Stimulated activated CD8-positive, alpha-beta memory T cell treated with anti-CD3 and anti-CD28 coated beads, Interleukin-2, amount 100 ng/mL, for 48 hours (primary cell): ENCODE measurements around the gene THAP7.
"Not testable (repeated sequence)": the region's sequence is repeated elsewhere in the genome, so short reads cannot be mapped to it uniquely, and the experiment has no call there.

Experiments used
- DNase-seq, 2 donors: peaks; one replicate each; pipeline ENCODE4 v3.0.0-alpha.2; 2020; ENCODE audit warnings: low read depth in 2 of 2

THAP7 gene, protein sequence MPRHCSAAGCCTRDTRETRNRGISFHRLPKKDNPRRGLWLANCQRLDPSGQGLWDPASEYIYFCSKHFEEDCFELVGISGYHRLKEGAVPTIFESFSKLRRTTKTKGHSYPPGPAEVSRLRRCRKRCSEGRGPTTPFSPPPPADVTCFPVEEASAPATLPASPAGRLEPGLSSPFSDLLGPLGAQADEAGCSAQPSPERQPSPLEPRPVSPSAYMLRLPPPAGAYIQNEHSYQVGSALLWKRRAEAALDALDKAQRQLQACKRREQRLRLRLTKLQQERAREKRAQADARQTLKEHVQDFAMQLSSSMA

GRCh38 chr22:21001601-21002325, at the start of gene THAP7:
THAP7 (minus strand) TSS chr22:21002118; CDS start chr22:21001911, 207 bp downstream.
- peak; percentile 92 to 98 for DNase-seq

DNA sequence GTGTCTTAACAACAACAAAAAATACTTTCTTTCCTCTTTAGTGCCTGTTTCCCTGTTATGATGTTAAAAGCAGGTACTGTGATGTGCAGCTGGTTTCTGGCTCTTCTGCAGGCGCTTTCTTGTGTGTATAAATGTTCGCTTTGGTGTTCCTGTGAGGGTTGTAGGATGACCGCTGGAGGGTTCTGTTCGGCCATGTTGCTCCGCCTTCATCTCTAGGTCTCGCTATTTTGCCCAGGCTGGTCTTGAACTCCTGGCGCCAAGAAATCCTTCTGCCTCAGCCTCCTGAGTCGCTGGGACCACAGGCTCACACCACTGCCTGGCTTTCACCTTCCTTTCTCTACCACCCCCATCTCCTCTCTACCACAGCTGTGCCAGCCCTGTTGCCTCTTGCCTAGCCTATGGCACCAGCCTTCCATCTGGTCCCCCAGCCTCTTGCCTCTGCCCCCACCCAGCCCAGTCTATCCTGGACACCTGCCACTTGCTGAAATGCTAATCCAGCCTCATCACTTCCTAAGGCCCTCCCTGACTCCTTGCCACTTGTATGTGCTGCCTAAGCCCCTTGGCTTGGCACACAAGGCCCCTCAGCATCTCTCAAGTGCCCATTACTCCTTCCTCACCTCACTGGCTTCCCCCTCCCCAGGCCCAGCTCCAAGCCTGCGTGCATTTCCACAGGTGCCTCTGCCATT, 49.4 kb upstream of the THAP7 start:
- DNase-seq = no peak

DNA sequence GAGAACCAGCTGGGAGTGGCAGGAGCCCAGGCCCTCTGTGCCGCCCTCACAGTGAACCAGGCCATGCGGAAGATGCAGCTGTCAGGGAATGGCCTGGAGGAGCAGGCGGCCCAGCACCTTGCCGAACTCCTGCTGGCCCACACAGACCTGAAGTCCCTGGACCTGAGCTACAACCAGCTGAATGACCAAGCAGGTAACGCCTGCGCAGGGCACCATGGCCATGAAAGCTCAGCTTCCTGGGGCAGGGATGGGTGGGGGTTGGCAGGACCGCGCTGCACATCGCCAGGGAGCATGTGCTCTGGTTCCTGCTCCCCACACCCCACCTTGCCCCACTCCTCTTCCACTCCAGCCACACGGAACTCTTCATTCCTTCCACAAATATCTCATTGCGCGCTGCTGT, 47.0 kb upstream of the THAP7 start:
- not testable (repeated sequence) for DNase-seq

- not testable (repeated sequence) for DNase-seq
These were observed 46.5 kb upstream of the THAP7 start for GRCh38 chr22:21048448-21048847.

- DNase-seq = no peak
These were observed 45.8 kb upstream of the THAP7 start for GRCh38 chr22:21047730-21048129.

- no peak for DNase-seq
These were observed 45.2 kb upstream of the THAP7 start for GRCh38 chr22:21047035-21047661.

DNA sequence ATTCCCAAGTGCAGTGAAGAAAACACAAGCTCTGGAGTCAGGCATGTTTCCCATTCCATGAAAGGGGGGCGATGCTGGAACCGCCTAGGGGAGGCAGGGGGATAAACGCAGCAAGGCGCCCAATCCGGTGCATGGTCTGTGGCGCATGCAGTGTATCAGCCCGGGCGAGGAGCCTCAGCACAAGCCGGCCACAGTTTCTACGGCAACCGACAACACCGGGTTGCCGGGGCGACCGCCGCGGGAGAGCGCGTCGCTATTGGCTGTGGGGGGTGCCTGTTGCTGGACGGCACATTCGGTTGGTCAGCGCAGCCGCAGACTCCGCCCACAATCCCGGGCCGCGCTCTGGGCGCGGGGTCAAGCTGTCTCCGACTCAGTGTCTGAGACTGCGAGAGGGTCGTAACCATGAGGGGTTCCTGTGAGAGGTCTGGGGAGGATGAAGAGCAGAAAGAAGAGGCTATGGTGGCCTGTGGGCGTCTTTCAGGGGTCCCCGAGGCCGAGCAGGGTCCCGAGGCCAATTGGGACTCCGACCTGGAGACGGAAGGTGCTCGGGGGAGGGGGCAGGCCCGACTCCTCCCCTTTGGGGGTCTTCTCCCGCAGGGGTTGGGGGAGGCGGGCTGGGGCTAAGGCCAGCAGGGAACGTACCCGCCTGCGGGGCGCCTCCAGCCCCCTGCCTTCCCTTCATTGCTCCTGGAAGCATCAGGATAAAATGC, 43.8 kb upstream of the THAP7 start, which contains the start of gene LRRC74B:
Gene LRRC74B (plus strand): TSS at position 362 of the 710 bp plus-strand sequence. CDS start 41 bp downstream, at position 403.
- peak; percentile 70 to 78 for DNase-seq

- no peak for DNase-seq
These were observed 43.1 kb upstream of the THAP7 start for GRCh38 chr22:21044931-21045584.

DNA sequence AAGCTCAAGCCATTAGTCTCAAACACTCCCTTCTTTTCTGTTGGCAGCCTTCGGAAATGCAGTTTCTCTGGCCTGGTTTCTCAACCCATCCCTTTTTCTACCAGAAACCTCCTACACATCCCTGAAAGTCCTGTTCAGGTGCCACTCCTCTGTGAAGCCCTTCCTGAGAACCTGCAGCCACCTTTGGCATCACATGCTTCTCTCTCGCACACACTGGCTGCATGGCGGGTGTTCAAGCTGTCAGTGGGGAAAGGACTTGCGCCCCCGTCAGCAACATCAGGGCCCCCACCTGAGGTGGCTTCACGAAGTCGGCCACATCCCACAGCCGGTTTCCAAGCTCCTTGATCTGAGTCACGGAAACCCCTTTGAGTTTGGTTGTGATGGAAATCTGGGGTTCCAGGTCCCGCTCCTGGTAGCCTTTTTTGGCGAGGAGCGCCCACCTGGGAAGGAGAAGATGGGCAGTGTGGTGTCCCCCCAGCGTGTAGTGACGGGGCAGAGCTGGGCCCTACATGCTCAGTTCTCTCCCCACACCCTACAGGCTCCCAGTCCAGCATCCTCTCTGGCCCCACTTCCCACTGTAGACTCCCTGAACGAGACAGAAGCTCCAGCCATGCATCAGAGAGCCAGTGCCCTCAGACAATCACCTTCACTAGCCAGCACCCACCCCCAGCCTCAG, 42.1 kb upstream of the THAP7 start:
- DNase-seq = no peak

DNA sequence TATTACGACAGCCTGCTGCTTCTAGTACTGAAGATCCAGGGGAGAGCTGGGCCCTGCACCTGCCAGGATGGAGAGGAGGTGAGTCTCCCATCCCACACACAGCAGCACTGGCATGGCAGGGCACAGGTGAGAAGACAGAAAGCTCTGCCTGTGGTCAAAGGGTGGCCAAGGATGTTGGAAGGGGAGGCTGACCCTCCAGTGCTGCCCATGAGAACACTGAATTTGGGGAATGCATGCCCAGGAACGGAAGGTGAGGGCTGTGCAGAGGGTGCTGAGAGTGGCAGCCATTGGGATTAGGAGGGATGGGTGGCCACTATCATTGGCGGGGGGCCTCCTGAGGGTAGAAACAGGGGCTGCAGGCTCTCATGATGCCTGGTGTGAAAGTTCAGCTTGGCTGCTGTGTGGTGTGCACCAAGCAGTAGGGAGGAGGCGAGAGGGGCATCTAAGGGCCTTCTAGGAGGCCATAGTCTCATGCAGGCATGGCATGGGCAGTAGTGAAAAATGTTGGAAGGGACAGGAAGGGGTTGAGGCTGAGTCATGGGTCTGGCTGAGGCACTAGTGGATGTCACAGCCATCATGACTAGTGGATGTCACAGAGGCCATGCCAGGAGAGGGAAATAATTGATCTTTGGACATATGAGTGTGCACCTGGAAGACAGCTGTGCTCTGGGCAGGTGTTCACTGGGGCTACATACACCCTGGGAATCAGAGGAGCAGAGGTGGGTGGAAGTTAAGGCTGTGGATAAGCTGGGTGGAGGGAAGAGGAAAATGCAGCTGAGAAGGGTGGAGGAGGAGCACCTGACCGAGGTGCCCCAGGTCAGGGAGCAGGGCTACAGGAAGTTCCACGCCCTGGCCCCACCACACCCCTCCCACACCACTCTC, 41.3 kb upstream of the THAP7 start:
- DNase-seq = no peak

GRCh38 chr22:21041937-21042336, 40.0 kb upstream of the THAP7 start:
- no peak for DNase-seq

- DNase-seq = not testable (repeated sequence)
These were observed 37.2 kb upstream of the THAP7 start for GRCh38 chr22:21039158-21039557.

DNA sequence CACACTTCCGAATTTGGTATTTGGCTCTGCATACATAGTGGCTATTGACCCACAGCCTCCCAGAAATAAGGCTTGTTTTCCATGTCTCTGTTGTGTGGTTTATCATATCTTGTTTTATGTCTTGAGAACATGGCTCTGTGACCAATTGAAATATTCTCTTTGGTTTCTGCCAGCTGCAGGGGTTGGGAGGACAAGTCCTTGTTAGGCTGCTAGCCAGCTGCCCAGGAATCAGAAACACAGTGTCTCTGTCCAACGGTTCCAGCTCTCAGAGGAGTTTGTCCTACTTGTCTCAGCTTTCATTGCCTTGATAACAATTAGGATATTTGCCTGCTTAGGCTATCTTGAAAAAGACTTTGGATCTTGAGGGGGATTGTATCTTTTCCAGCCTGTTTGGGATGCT, 36.5 kb upstream of the THAP7 start:
- no peak for DNase-seq

GRCh38 chr22:21034989-21035388, 33.1 kb upstream of the THAP7 start:
- no peak for DNase-seq

DNA sequence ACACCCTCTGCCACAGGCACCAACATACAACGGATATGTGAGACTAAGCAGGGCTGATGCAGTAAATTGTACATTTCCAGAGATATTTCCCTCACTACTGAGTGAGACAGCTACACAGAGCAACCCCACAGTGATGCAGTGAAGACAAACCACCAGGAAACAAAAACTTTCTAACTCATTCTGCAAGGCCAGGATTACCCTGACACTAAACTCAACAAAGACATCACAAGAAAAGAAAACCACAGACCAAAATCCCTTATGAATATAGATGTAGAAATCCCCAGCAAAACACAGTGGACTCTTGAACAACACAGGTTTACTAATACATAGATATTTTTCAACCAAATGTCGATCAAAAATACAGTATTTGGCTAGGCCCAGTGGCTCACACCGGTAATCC, 32.0 kb upstream of the THAP7 start:
- no peak for DNase-seq

GRCh38 chr22:21032868-21033688, 31.2 kb upstream of the THAP7 start:
- no peak for DNase-seq

DNA sequence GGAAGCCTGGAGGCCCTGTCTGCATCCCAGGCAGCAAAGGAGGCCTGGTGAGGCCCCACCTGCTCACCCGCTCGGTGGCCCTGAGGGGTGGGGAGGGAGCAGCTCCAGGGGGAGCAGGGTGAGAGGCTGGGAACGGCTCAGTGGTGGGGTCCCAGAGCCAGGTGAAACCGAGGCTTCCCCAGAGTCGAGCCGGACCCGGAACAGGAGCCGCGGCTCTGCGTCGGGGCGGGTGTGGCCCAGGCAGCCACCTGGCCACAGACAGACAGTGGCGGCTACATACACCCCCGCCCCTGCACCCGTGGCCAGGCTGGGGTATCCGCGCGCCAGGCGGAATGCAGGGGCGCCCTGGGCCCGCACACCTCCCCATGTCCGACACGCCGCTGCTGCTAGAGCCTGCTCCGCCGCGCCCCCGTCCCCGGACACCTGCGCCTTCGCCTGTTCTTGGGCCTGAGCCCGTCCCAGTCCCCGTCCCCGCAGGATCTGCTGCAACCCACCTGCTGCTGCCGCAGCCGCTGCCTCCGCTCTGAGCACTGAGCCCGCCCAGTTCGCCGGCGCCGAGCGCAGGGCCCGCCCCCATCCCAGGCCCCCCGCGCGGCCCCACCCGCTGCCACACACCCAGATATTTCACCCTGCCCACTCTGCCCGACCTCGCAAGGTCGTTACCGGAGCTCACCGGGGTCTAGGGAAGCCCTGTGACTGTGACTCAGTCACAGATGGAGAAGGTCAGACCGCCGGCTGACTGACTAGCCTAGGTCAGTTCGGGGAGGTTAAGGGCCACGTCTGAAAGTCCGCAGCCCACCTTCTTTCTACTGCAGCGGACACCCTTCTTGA, 30.3 kb upstream of the THAP7 start, which contains the start of gene SLC7A4:
Gene SLC7A4 (minus strand): TSS at position 525 of the 831 bp plus-strand sequence. CDS start 749 bp downstream, outside the sequence.
- no peak for DNase-seq
